SK-N-SH treated with all-trans-retinoic acid at 6 μM for 48 hours (cell line): Measurements from ENCODE around the gene GPR161.

Source experiments
- ATAC-seq: fragments of 200-7000 bp; cut with Tn5 transposase; 3 replicates; pipeline ENCODE4 v1.9.1; 2020; ENCODE audit warnings: mild to moderate bottlenecking, moderate library complexity
- ARNTL ChIP-seq: fragments of 450-650 bp; formaldehyde crosslinking; IDR thresholded peaks from 2 replicates; pipeline ENCODE4 v1.5.0; 2020; ENCODE audit warnings: low read depth, mild to moderate bottlenecking, moderate library complexity, borderline replicate concordance
- BACH2 ChIP-seq: fragments of 250-450 bp; sonication (Bioruptor Pico); IDR thresholded peaks from 2 replicates; pipeline ENCODE4 v1.9.0; 2021; ENCODE audit warnings: mild to moderate bottlenecking, borderline replicate concordance
- CSDC2 ChIP-seq: fragments of 250-450 bp; sonication (Bioruptor Pico); IDR thresholded peaks from 2 replicates; pipeline ENCODE4 v1.5.0; 2020; ENCODE audit warnings: mild to moderate bottlenecking, moderate library complexity
- CSRNP3 ChIP-seq: fragments of 250-450 bp; sonication (Bioruptor Pico); IDR thresholded peaks from 2 replicates; pipeline ENCODE4 v1.5.1; 2021; ENCODE audit warnings: mild to moderate bottlenecking, moderate library complexity
- ESRRG ChIP-seq: fragments of 250-450 bp; sonication (Bioruptor Pico); IDR thresholded peaks from 2 replicates; pipeline ENCODE4 v1.6.1; 2021; ENCODE audit warnings: mild to moderate bottlenecking
- GLIS3 ChIP-seq: fragments of 250-450 bp; sonication (Bioruptor Pico); IDR thresholded peaks from 2 replicates; pipeline ENCODE4 v1.5.0; 2020; ENCODE audit warnings: mild to moderate bottlenecking, moderate library complexity
- ISL1 ChIP-seq: fragments of 250-450 bp; sonication (Bioruptor Pico); IDR thresholded peaks from 2 replicates; pipeline ENCODE4 v2.1.2; 2022; ENCODE audit warnings: mild to moderate bottlenecking, moderate library complexity
- OSR1 ChIP-seq: fragments of 250-450 bp; sonication (Bioruptor Pico); IDR thresholded peaks from 2 replicates; pipeline ENCODE4 v1.8.0; 2022; ENCODE audit warnings: moderate library complexity, mild to moderate bottlenecking, inconsistent platforms
- PATZ1 ChIP-seq: fragments of 250-450 bp; sonication (Bioruptor Pico); IDR thresholded peaks from 2 replicates; pipeline ENCODE4 v1.8.0; 2020; ENCODE audit warnings: mild to moderate bottlenecking, moderate library complexity, borderline replicate concordance
- POU6F1 ChIP-seq: fragments of 250-450 bp; sonication (Bioruptor Pico); IDR thresholded peaks from 2 replicates; pipeline ENCODE4 v1.8.0; 2021; ENCODE audit warnings: low read depth, mild to moderate bottlenecking, moderate library complexity, borderline replicate concordance
- RARB ChIP-seq: fragments of 250-450 bp; sonication (Bioruptor Pico); IDR thresholded peaks from 2 replicates; pipeline ENCODE4 v1.8.0; 2021; ENCODE audit warnings: mild to moderate bottlenecking, moderate library complexity
- SNAI2 ChIP-seq: fragments of 250-450 bp; sonication (Bioruptor Pico); IDR thresholded peaks from 2 replicates; pipeline ENCODE4 v1.5.0; 2020; ENCODE audit warnings: mild to moderate bottlenecking, moderate library complexity
- TCF4 ChIP-seq: fragments of 250-450 bp; sonication (Bioruptor Pico); IDR thresholded peaks from 2 replicates; pipeline ENCODE4 v1.8.0; 2021; ENCODE audit warnings: mild to moderate bottlenecking, moderate library complexity, borderline replicate concordance
- TOX ChIP-seq: fragments of 250-450 bp; sonication (Bioruptor Pico); IDR thresholded peaks from 2 replicates; pipeline ENCODE4 v1.8.0; 2021; ENCODE audit warnings: mild to moderate bottlenecking, moderate library complexity, borderline replicate concordance
- TSHZ2 ChIP-seq: fragments of 250-450 bp; sonication (Bioruptor Pico); IDR thresholded peaks from 2 replicates; pipeline ENCODE4 v1.5.0; 2020; ENCODE audit warnings: mild to moderate bottlenecking, moderate library complexity
- ZC3H10 ChIP-seq: fragments of 250-450 bp; sonication (Bioruptor Pico); IDR thresholded peaks from 2 replicates; pipeline ENCODE4 v1.5.1; 2021; ENCODE audit warnings: mild to moderate bottlenecking, moderate library complexity
- ZFP3 ChIP-seq: fragments of 250-450 bp; sonication (Bioruptor Pico); IDR thresholded peaks from 2 replicates; pipeline ENCODE4 v1.5.0; 2020; ENCODE audit warnings: mild to moderate bottlenecking, moderate library complexity
- ZFP30 ChIP-seq: fragments of 450-650 bp; formaldehyde crosslinking; IDR thresholded peaks from 2 replicates; pipeline ENCODE4 v1.5.0; 2022; ENCODE audit warnings: mild to moderate bottlenecking, moderate library complexity
- ZNF565 ChIP-seq: fragments of 450-650 bp; formaldehyde crosslinking; conservative IDR thresholded peaks from 2 replicates; pipeline ENCODE4 v1.5.0; 2020; ENCODE audit warnings: low read depth, mild to moderate bottlenecking, moderate library complexity
- ZNF70 ChIP-seq: fragments of 450-650 bp; formaldehyde crosslinking; IDR thresholded peaks from 2 replicates; pipeline ENCODE4 v1.5.0; 2020; ENCODE audit warnings: mild to moderate bottlenecking, moderate library complexity
- ZNF8 ChIP-seq: fragments of 450-650 bp; formaldehyde crosslinking; IDR thresholded peaks from 2 replicates; pipeline ENCODE4 v1.5.0; 2020; ENCODE audit warnings: mild to moderate bottlenecking, moderate library complexity

GPR161 gene

GRCh38 chr1:168150283-168150682 lies 13.6 kb upstream of the GPR161 start:
- TF ChIP-seq TSHZ2 (CRISPR knock-in tag) (no peak), SNAI2 (CRISPR knock-in tag) (no peak), ZNF565 (no peak), ZFP30 (CRISPR knock-in tag) (no peak), ZNF8 (no peak), ESRRG (no peak), TOX (CRISPR knock-in tag) (no peak), CSDC2 (CRISPR knock-in tag) (no peak), ISL1 (no peak)
- ATAC-seq: no peak

GRCh38 chr1:168148916-168149315 lies 12.2 kb upstream of the GPR161 start:
- no peak for TF ChIP-seq TOX (CRISPR knock-in tag)
- no peak for TF ChIP-seq GLIS3
- no peak for TF ChIP-seq CSRNP3
- no peak for TF ChIP-seq RARB
- no peak for TF ChIP-seq ZNF70 (CRISPR knock-in tag)
- TF ChIP-seq OSR1 (CRISPR knock-in tag): no peak
- TF ChIP-seq ISL1: no peak
- TF ChIP-seq ARNTL (CRISPR knock-in tag): no peak
- no peak for TF ChIP-seq BACH2 (CRISPR knock-in tag)
- no peak for TF ChIP-seq ZC3H10 (CRISPR knock-in tag)
- TF ChIP-seq ZFP3 (CRISPR knock-in tag): no peak
- no peak for TF ChIP-seq POU6F1 (CRISPR knock-in tag)
- no peak for TF ChIP-seq SNAI2 (CRISPR knock-in tag)
- no peak for TF ChIP-seq ZNF565
- no peak for TF ChIP-seq CSDC2 (CRISPR knock-in tag)
- TF ChIP-seq TCF4: no peak
- no peak for TF ChIP-seq PATZ1 (CRISPR knock-in tag)
- no peak for TF ChIP-seq ESRRG
- no peak for ATAC-seq

- TF ChIP-seq TCF4: no peak
- TF ChIP-seq ARNTL (CRISPR knock-in tag): no peak
- no peak for TF ChIP-seq POU6F1 (CRISPR knock-in tag)
- no peak for TF ChIP-seq PATZ1 (CRISPR knock-in tag)
- TF ChIP-seq ZFP3 (CRISPR knock-in tag): no peak
- no peak for TF ChIP-seq ZNF8
- ATAC-seq: no peak
These were observed 9.9 kb upstream of the GPR161 start for GRCh38 chr1:168146626-168147025.
